IMR-90 (cell line): ENCODE results near the gene PTPN13. TPM values are rescaled to one million over a fixed set of nuclear protein-coding genes. Genes with fewer than 3 reads are reported as not detected.

Source experiments
- ATAC-seq: fragments of 200-7000 bp; cut with Tn5 transposase; 2 replicates; pipeline ENCODE4 v1.9.1; 2020; ENCODE audit warnings: low read depth, mild to moderate bottlenecking, moderate library complexity
- BruUV-seq: library from RNA; stranded (reverse); fragments of 400-500 nt; replicated peaks from 2 replicates; lab custom pipeline; 2021; lab: Mats Ljungman, UMichigan
- CTCF ChIA-PET: fragments of 300-600 bp; formaldehyde crosslinking; extraction: SDS; loops from one replicate; lab custom pipeline; 2021; ENCODE audit warnings: antibody characterized with exemption; lab: Yijun Ruan, JAX
- POLR2A ChIA-PET: fragments of 300-600 bp; sonication (Branson Sonifier 250); formaldehyde crosslinking; loops from one replicate; lab custom pipeline; 2022; ENCODE audit warnings: antibody characterized with exemption; ENCODE audit not compliant: unreplicated experiment; lab: Charles Lee
- DNase-seq: peaks from one replicate; pipeline ENCODE4 v3.0.0; 2013
- H2AFZ ChIP-seq: replicated peaks from 2 replicates; pipeline ENCODE3; 2013; ENCODE audit warnings: low read length, mild to moderate bottlenecking; ENCODE audit not compliant: poor library complexity
- H2AK5ac ChIP-seq: 2 replicates; pipeline ENCODE4 v1.6.1; 2013; ENCODE audit warnings: low read depth, low read length, inconsistent platforms
- H2AK9ac ChIP-seq: replicated peaks from 2 replicates; pipeline ENCODE3; 2013; ENCODE audit warnings: mild to moderate bottlenecking, low read depth, low read length, moderate library complexity; ENCODE audit not compliant: poor library complexity
- H2BK120ac ChIP-seq: 2 replicates; pipeline ENCODE4 v1.6.1; 2013; ENCODE audit warnings: low read depth, low read length, inconsistent platforms
- H2BK15ac ChIP-seq: 3 replicates; pipeline ENCODE4 v1.6.1; 2013; ENCODE audit warnings: low read depth, low read length, inconsistent platforms
- H2BK20ac ChIP-seq: 2 replicates; pipeline ENCODE4 v1.6.1; 2013; ENCODE audit warnings: low read depth, mild to moderate bottlenecking, inconsistent platforms, low read length, moderate library complexity
- H2BK5ac ChIP-seq: 2 replicates; pipeline ENCODE4 v1.6.1; 2013; ENCODE audit warnings: mild to moderate bottlenecking, low read depth, low read length, inconsistent platforms; ENCODE audit not compliant: poor library complexity, severe bottlenecking
- H3K14ac ChIP-seq: replicated peaks from 2 replicates; pipeline ENCODE4 v1.6.1; 2013; ENCODE audit warnings: low read depth, low read length, inconsistent platforms
- H3K18ac ChIP-seq: 2 replicates; pipeline ENCODE4 v1.6.1; 2013; ENCODE audit warnings: low read depth, low read length, control low read depth
- H3K23ac ChIP-seq: 2 replicates; pipeline ENCODE4 v1.6.1; 2013; ENCODE audit warnings: low read depth, low read length, inconsistent platforms
- H3K27ac ChIP-seq: 2 replicates; pipeline ENCODE4 v1.5.1; 2013; ENCODE audit warnings: mild to moderate bottlenecking, control low read depth, low read length; ENCODE audit not compliant: insufficient read depth
- H3K27me3 ChIP-seq: 2 replicates; pipeline ENCODE4 v1.6.1; 2013; ENCODE audit warnings: low read length; ENCODE audit not compliant: control insufficient read depth, insufficient read depth
- H3K36me3 ChIP-seq: 2 replicates; pipeline ENCODE4 v1.6.1; 2013; ENCODE audit warnings: low read length, mixed read lengths; ENCODE audit not compliant: control insufficient read depth, insufficient read depth
- H3K4ac ChIP-seq: 2 replicates; pipeline ENCODE4 v1.6.1; 2013; ENCODE audit warnings: low read depth, low read length, inconsistent platforms
- H3K4me1 ChIP-seq: 2 replicates; pipeline ENCODE4 v1.6.1; 2013; ENCODE audit warnings: low read length, mixed read lengths; ENCODE audit not compliant: control insufficient read depth, insufficient read depth
- H3K4me2 ChIP-seq: 2 replicates; pipeline ENCODE4 v1.6.1; 2013; ENCODE audit warnings: low read depth, mild to moderate bottlenecking, control low read depth, low read length, moderate library complexity
- H3K4me3 ChIP-seq: 2 replicates; pipeline ENCODE4 v1.5.1; 2013; ENCODE audit warnings: low read depth, mild to moderate bottlenecking, control low read depth, low read length, moderate library complexity; ENCODE audit not compliant: insufficient read depth
- H3K56ac ChIP-seq: 2 replicates; pipeline ENCODE4 v1.6.1; 2013; ENCODE audit warnings: low read length, inconsistent platforms; ENCODE audit not compliant: insufficient read depth; ENCODE audit errors: extremely low read depth
- H3K79me1 ChIP-seq, 2 experiments: 2 replicates each; pipeline ENCODE4 v1.6.1; 2013; ENCODE audit warnings: low read length in 2 of 2, inconsistent platforms in 1 of 2, low read depth in 1 of 2
- H3K9ac ChIP-seq: 2 replicates; pipeline ENCODE4 v1.6.1; 2013; ENCODE audit warnings: low read depth, low read length, control low read depth
- H3K9me1 ChIP-seq: 2 replicates; pipeline ENCODE4 v1.6.1; 2013; ENCODE audit warnings: low read length, inconsistent platforms; ENCODE audit not compliant: insufficient read depth
- H3K9me3 ChIP-seq: 2 replicates; pipeline ENCODE4 v1.6.1; 2013; ENCODE audit warnings: low read length; ENCODE audit not compliant: control insufficient read depth, insufficient read depth
- H4K20me1 ChIP-seq: 2 replicates; pipeline ENCODE4 v1.6.1; 2013; ENCODE audit warnings: low read length, inconsistent platforms; ENCODE audit not compliant: insufficient read depth
- H4K5ac ChIP-seq: 2 replicates; pipeline ENCODE4 v1.6.1; 2013; ENCODE audit warnings: mild to moderate bottlenecking, low read depth, low read length, control low read depth
- H4K8ac ChIP-seq, 2 experiments: 2 replicates each; pipeline ENCODE4 v1.6.1; 2013; ENCODE audit warnings: low read depth in 2 of 2, low read length in 2 of 2, control low read depth in 1 of 2, inconsistent platforms in 1 of 2
- H4K91ac ChIP-seq: 2 replicates; pipeline ENCODE4 v1.6.1; 2013; ENCODE audit warnings: low read depth, low read length, inconsistent platforms; ENCODE audit not compliant: insufficient read depth
- BHLHE40 ChIP-seq: fragments of 150-350 bp; IDR thresholded peaks from 2 replicates; pipeline ENCODE4 v1.6.1; 2016; ENCODE audit warnings: mild to moderate bottlenecking, low read depth, low read length
- CHD1 ChIP-seq: IDR thresholded peaks from 2 replicates; pipeline ENCODE4 v1.6.1; 2012; ENCODE audit warnings: low read depth, low read length, improper control_type of control experiment
- FOS ChIP-seq: fragments of 150-350 bp; IDR thresholded peaks from 2 replicates; pipeline ENCODE4 v1.6.1; 2016; ENCODE audit warnings: low read depth, low read length
- MXI1 ChIP-seq: IDR thresholded peaks from 2 replicates; pipeline ENCODE4 v1.6.1; 2012; ENCODE audit warnings: low read depth, mild to moderate bottlenecking, low read length, moderate library complexity, borderline replicate concordance
- POLR2A ChIP-seq: IDR thresholded peaks from 2 replicates; pipeline ENCODE4 v1.6.1; 2012; ENCODE audit warnings: mild to moderate bottlenecking, low read depth, low read length
- RAD21 ChIP-seq: IDR thresholded peaks from 2 replicates; pipeline ENCODE4 v1.6.1; 2012; ENCODE audit warnings: low read length, improper control_type of control experiment
- RCOR1 ChIP-seq: IDR thresholded peaks from 2 replicates; pipeline ENCODE4 v1.6.1; 2012; ENCODE audit warnings: mild to moderate bottlenecking, low read length, improper control_type of control experiment; ENCODE audit not compliant: insufficient replicate concordance
- SMC3 ChIP-seq: fragments of 150-350 bp; IDR thresholded peaks from 2 replicates; pipeline ENCODE4 v1.6.1; 2016; ENCODE audit warnings: low read depth, mild to moderate bottlenecking, antibody characterized with exemption, low read length, moderate library complexity
- WGBS, 2 experiments: methylation state at CpG; one replicate each; pipeline versions ENCODE4 v1.1.5 to v1.1.7; 2013; ENCODE audit warnings: missing lambda C conversion rate in 2 of 2; ENCODE audit not compliant: insufficient read length in 1 of 2; ENCODE audit errors: extremely low coverage in 2 of 2; 5-methylcytosine and 5-hydroxymethylcytosine counted together
- dilution Hi-C: fragments of 300-500 bp; cut with HindIII; formaldehyde crosslinking; loops from one replicate; pipeline ENCODE4 v1.14.3; 2018; ENCODE audit warnings: low sequenced_read_pairs; ENCODE audit not compliant: unreplicated experiment
- in situ Hi-C: fragments of 300-500 bp; cut with MboI; formaldehyde crosslinking; loops from 3 replicates; pipeline ENCODE4 v1.14.3; 2019; ENCODE audit warnings: low sequenced_read_pairs, inconsistent platforms, mixed read lengths
- intact Hi-C: fragments of 100-400 bp; cut with micrococcal nuclease; formaldehyde crosslinking; loops from 2 replicates; pipeline ENCODE4 v1.10.0; 2022
- polyA plus RNA-seq, 3 experiments: library from polyadenylated mRNA; depleted of rRNA; stranded (reverse); fragments of >200 nt; gene quantifications; 2 replicates each; pipeline ENCODE4 v1.2.3, GENCODE V29; 2012; ENCODE audit warnings: low replicate concordance in 1 of 3
- total RNA-seq: library from RNA; depleted of rRNA; stranded (reverse); fragments of >200 nt; gene quantifications from 2 replicates; pipeline ENCODE4 v1.2.3, GENCODE V29; 2012

Gene PTPN13
- total and polyA plus RNA-seq, 2 of the 4 experiments (the other 2 are of a cell fraction) = 7.7 to 29.0 TPM

GRCh38 chr4:86759298-86759697 lies 165.2 kb downstream of the PTPN13 start:
- POLR2A ChIA-PET = no interaction called here
- CTCF ChIA-PET = interaction anchor here (1.2 kb wide), 1 partner anchor 9 kb away, joined by 6 read pairs; no protein-coding TSS in a partner anchor
- no peaks in the 10 kb centered on the region for H3K27me3 ChIP-seq
- H3K23ac ChIP-seq = no peak overlapping the region
- H2AK5ac ChIP-seq = no peak overlapping the region
- H3K4me1 ChIP-seq = no peaks in the 10 kb centered on the region
- no peak overlapping the region for H2BK20ac ChIP-seq
- no peak for DNase-seq
- dilution Hi-C loops (no loop called here), in situ Hi-C loops (no loop called here), intact Hi-C loops (loop anchor here (5.0 kb wide), 1 partner anchor 262 kb away; no protein-coding TSS in a partner anchor)
- no peak overlapping the region for H3K4ac ChIP-seq
- no peak overlapping the region for H4K91ac ChIP-seq
- no peak overlapping the region for H4K5ac ChIP-seq
- ATAC-seq = no peak
- H3K18ac ChIP-seq = no peak overlapping the region
- no peak overlapping the region for H2BK120ac ChIP-seq
- no peak overlapping the region for H3K9ac ChIP-seq
- H3K4me2 ChIP-seq = no peak overlapping the region
- H2AFZ ChIP-seq = no peak overlapping the region
- H3K4me3 ChIP-seq = no peak overlapping the region
- H3K9me3 ChIP-seq = no peaks in the 10 kb centered on the region
- H3K56ac ChIP-seq = no peak overlapping the region
- no peak overlapping the region for H4K8ac ChIP-seq
- no peaks in the 10 kb centered on the region for H4K20me1 ChIP-seq
- H3K27ac ChIP-seq = no peak overlapping the region
- BruUV-seq = no TSS peak
- H3K36me3 ChIP-seq = peaks cover 6% of the 10 kb centered on the region; the same call in 1 of the 2 replicates
- H2BK15ac ChIP-seq = no peak overlapping the region
- peaks cover 6% of the 10 kb centered on the region; the same call in 1 of the 2 replicates for H3K9me1 ChIP-seq
- H2AK9ac ChIP-seq = no peak overlapping the region
- H2BK5ac ChIP-seq = no peak overlapping the region
- no CpG with 5 or more reads among the region's 3 CpGs for WGBS, 2 experiments
- no peaks in the 10 kb centered on the region for H3K79me1 ChIP-seq
- TF ChIP-seq SMC3 = no peak
- no peak for TF ChIP-seq RAD21
- no peak for TF ChIP-seq CHD1
- TF ChIP-seq POLR2A = no peak
- no peak for TF ChIP-seq RCOR1
- TF ChIP-seq MXI1 = no peak
- no peak for TF ChIP-seq FOS
- TF ChIP-seq BHLHE40 = no peak
- no peak overlapping the region for H3K14ac ChIP-seq
